ENCODE results near the gene C12orf60.

Gene C12orf60

GRCh38 chr12:14843425-14843887 is 40.0 kb downstream of the C12orf60 start, which contains the start of gene ART4:
Gene ART4, minus strand, starts transcription at chr12:14843526. Its CDS starts 413 bp downstream, at chr12:14843113.
- Histone ChIP-seq H3K27me3 (no peaks in the 10 kb centered on the region), H3K36me3 (no peaks in the 10 kb centered on the region), H3K9ac (no peak within 1 kb of the TSS), H4K20me1 (no peaks in the 10 kb centered on the region), H3K4me1 (no peaks in the 10 kb centered on the region), H3K9me3 (no peaks in the 10 kb centered on the region), H3K4me2 (no peak within 1 kb of the TSS), H3K4me3 (no peak within 1 kb of the TSS), H3K27ac (no peak within 1 kb of the TSS)
- no peak for TF ChIP-seq Cebpa-rat (IDR thresholded peaks at IDR 0.05)

GRCh38 chr12:14844401-14844800 is 40.9 kb downstream of the C12orf60 start:
- Histone ChIP-seq H3K9ac (no peak overlapping the region), H3K27me3 (no peaks in the 10 kb centered on the region), H4K20me1 (no peaks in the 10 kb centered on the region), H3K4me2 (no peak overlapping the region), H3K9me3 (no peaks in the 10 kb centered on the region), H3K36me3 (no peaks in the 10 kb centered on the region), H3K4me1 (no peaks in the 10 kb centered on the region), H3K4me3 (no peak overlapping the region), H3K27ac (no peak overlapping the region)
- TF ChIP-seq Cebpa-rat (IDR thresholded peaks at IDR 0.05) = no peak

DNA sequence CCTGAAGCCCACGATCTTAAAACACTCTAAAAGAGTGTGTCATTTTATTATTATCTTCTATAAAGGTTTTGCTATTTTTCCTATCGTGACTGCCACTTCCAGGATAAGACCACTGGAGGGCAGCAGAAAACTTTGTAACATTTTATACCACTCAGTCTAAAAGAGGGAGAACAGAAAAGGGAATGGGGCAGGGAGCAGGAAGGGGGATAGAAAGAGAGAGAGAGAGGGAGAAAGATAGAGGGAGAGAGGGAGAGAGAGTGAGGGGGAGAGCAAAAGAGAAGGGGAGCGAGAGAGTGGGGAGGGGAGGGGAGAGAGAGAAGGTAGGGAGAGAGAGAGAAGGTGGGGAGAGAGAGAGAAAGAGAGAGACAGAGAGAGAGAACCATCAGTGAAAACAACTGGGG is 41.9 kb downstream of the C12orf60 start:
- no peak overlapping the region for H3K27ac ChIP-seq
- H3K27me3 ChIP-seq = no peaks in the 10 kb centered on the region
- H3K9ac ChIP-seq = no peak overlapping the region
- no peaks in the 10 kb centered on the region for H3K36me3 ChIP-seq
- no peak for TF ChIP-seq Cebpa-rat (IDR thresholded peaks at IDR 0.05)
- no peak overlapping the region for H3K4me3 ChIP-seq
- no peak overlapping the region for H3K4me2 ChIP-seq
- no peaks in the 10 kb centered on the region for H3K9me3 ChIP-seq
- no peaks in the 10 kb centered on the region for H3K4me1 ChIP-seq
- no peaks in the 10 kb centered on the region for H4K20me1 ChIP-seq

GRCh38 chr12:14846042-14846587 is 42.6 kb downstream of the C12orf60 start:
- Histone ChIP-seq H3K9me3 (no peaks in the 10 kb centered on the region), H3K27me3 (no peaks in the 10 kb centered on the region), H3K27ac (no peak overlapping the region), H3K9ac (no peak overlapping the region), H3K4me3 (no peak overlapping the region), H3K4me1 (no peaks in the 10 kb centered on the region), H3K36me3 (no peaks in the 10 kb centered on the region), H4K20me1 (no peaks in the 10 kb centered on the region), H3K4me2 (no peak overlapping the region)
- TF ChIP-seq Cebpa-rat (IDR thresholded peaks at IDR 0.05) = no peak

DNA sequence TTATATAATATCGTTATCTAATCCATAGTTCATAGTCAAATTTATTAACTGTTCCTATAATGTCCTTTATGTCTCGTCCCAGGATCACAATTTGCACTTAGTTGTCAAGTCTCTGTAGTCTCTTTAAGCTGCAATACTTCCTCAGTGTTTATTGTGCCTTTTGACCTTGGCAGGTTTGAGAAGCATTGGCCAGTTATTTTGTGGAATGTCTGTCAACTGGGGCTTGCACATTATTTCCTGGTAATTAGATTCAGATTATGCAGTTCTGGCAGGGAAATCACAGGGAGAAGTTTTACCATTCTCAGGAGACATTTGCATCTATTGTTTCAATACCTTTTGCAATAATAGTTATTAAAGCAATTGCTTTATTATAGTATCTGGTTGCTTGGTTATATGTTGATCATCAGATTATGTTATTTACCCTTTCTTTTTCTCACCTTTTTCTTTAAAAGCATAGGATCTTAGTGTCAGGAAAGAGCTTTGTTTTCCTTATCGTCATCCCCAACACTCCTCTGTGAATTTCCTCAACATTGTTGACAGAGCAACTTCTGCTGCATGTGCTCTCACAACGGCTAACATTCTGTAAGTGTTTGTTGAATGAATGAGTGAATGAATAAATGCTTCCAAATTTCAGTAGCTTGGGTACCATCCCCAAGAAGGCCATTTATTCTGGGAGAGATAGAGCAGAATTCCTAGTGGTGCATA is 43.6 kb downstream of the C12orf60 start:
- Histone ChIP-seq H3K4me3 (no peak overlapping the region), H3K4me1 (no peaks in the 10 kb centered on the region), H3K9ac (no peak overlapping the region), H3K36me3 (no peaks in the 10 kb centered on the region), H3K9me3 (no peaks in the 10 kb centered on the region), H3K27ac (no peak overlapping the region), H4K20me1 (no peaks in the 10 kb centered on the region), H3K4me2 (no peak overlapping the region), H3K27me3 (no peaks in the 10 kb centered on the region)
- no peak for TF ChIP-seq Cebpa-rat (IDR thresholded peaks at IDR 0.05)

DNA sequence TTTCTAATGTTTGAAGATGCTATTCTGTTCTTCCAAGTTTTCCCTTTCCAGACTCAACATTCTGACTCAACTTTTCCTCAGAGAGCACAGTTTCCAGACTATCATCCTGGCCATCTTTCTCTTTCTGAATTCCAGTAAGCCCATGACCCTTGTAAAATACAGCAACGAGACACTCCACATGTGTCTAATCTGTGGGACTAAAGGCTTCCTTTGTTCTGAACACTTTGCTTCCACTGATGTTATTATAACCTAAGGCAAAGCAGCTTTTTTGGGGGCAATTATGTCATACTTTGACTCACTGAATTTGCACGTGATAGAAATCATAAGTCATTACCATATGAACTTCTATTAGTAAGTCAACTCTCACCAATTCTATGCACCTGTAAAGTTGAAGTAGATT is 46.2 kb downstream of the C12orf60 start:
- Histone ChIP-seq H3K9ac (no peak overlapping the region), H3K36me3 (no peaks in the 10 kb centered on the region), H3K27ac (no peak overlapping the region), H4K20me1 (no peaks in the 10 kb centered on the region), H3K27me3 (no peaks in the 10 kb centered on the region), H3K4me2 (no peak overlapping the region), H3K4me3 (no peak overlapping the region), H3K4me1 (no peaks in the 10 kb centered on the region), H3K9me3 (no peaks in the 10 kb centered on the region)
- TF ChIP-seq Cebpa-rat (IDR thresholded peaks at IDR 0.05) = no peak

- 0 out of 2 replicates have a peak, but pooled peaks cover 1% of the 10 kb centered on the region for H3K9me3 ChIP-seq
- H3K36me3 ChIP-seq = no peaks in the 10 kb centered on the region
- no peak overlapping the region for H3K27ac ChIP-seq
- no peak overlapping the region for H3K4me2 ChIP-seq
- no peak overlapping the region for H3K9ac ChIP-seq
- no peaks in the 10 kb centered on the region for H4K20me1 ChIP-seq
- H3K4me3 ChIP-seq = no peak overlapping the region
- no peak for TF ChIP-seq Cebpa-rat (IDR thresholded peaks at IDR 0.05)
- H3K27me3 ChIP-seq = no peaks in the 10 kb centered on the region
- no peaks in the 10 kb centered on the region for H3K4me1 ChIP-seq
Measured at GRCh38 chr12:14850929-14851663, 47.6 kb downstream of the C12orf60 start.

DNA sequence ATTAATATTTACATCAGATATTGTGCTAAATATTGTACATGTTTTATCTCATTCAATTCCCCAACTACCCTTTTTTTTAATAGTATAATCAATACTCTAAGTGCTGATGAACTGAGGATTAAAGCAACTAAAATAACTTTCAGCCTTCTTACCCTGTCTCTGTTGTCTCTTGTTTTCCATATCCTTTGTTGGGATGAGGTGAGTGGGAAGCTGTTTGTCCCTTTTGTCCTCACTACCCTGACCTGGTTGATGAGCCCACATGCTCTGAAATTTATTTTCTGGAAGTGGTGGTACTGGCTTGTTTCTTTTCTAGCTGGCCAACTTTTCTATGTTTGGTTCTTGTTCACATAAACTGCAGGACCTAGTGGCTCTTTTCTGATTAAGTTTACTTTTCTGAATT is 49.4 kb downstream of the C12orf60 start:
- Histone ChIP-seq H3K4me1 (no peaks in the 10 kb centered on the region), H3K9me3 (peaks cover 8% of the 10 kb centered on the region; the same call in 1 of the 2 replicates), H3K4me2 (no peak overlapping the region), H3K9ac (no peak overlapping the region), H3K36me3 (no peaks in the 10 kb centered on the region), H4K20me1 (no peaks in the 10 kb centered on the region), H3K27me3 (no peaks in the 10 kb centered on the region), H3K27ac (no peak overlapping the region), H3K4me3 (no peak overlapping the region)
- TF ChIP-seq Cebpa-rat (IDR thresholded peaks at IDR 0.05) = no peak

DNA sequence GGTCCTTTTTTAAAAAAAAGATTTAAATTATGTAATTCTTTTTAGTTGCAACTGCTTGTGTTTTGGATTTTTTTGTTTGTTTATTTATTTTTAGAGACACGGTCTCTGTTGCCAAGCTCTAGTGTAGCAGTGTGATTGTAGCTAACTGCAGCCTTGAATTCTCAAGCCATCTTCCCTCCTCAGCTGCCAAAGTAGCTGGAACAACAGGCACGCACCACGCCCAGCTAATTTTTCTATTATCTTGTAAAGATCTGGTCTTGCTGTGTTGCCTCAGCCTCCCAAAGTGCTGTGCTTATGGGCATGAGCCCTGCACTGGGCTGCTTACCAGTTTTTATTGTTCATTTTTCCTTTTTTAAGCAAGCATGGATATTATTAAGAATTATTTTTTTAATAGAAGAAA is 50.5 kb downstream of the C12orf60 start:
- Histone ChIP-seq H3K27me3 (no peaks in the 10 kb centered on the region), H3K36me3 (no peaks in the 10 kb centered on the region), H3K27ac (no peak overlapping the region), H3K9me3 (peaks cover 8% of the 10 kb centered on the region; the same call in 1 of the 2 replicates), H3K4me1 (no peaks in the 10 kb centered on the region), H3K4me3 (no peak overlapping the region), H3K4me2 (no peak overlapping the region), H4K20me1 (no peaks in the 10 kb centered on the region), H3K9ac (no peak overlapping the region)
- no peak for TF ChIP-seq Cebpa-rat (IDR thresholded peaks at IDR 0.05)

GRCh38 chr12:14854586-14855183 is 51.2 kb downstream of the C12orf60 start:
- Histone ChIP-seq H3K4me3 (no peak overlapping the region), H3K9ac (no peak overlapping the region), H3K36me3 (no peaks in the 10 kb centered on the region), H3K4me1 (no peaks in the 10 kb centered on the region), H3K27ac (no peak overlapping the region), H3K9me3 (peaks cover 12% of the 10 kb centered on the region), H4K20me1 (no peaks in the 10 kb centered on the region), H3K27me3 (no peaks in the 10 kb centered on the region), H3K4me2 (no peak overlapping the region)
- TF ChIP-seq Cebpa-rat (IDR thresholded peaks at IDR 0.05) = no peak
